GM18498 (cell line): ENCODE measurements around the gene PDSS1.
"Not testable (repeated sequence)": the region's sequence is repeated elsewhere in the genome, so short reads cannot be mapped to it uniquely, and the experiment has no call there.

Experiments
- ATAC-seq: cut with Tn5 transposase; IDR thresholded peaks from one replicate; pipeline ENCODE4 v1.9.1; 2021; ENCODE audit warnings: mild to moderate bottlenecking, moderate library complexity; ENCODE audit not compliant: unreplicated experiment

The PDSS1 gene, protein sequence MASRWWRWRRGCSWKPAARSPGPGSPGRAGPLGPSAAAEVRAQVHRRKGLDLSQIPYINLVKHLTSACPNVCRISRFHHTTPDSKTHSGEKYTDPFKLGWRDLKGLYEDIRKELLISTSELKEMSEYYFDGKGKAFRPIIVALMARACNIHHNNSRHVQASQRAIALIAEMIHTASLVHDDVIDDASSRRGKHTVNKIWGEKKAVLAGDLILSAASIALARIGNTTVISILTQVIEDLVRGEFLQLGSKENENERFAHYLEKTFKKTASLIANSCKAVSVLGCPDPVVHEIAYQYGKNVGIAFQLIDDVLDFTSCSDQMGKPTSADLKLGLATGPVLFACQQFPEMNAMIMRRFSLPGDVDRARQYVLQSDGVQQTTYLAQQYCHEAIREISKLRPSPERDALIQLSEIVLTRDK

DNA sequence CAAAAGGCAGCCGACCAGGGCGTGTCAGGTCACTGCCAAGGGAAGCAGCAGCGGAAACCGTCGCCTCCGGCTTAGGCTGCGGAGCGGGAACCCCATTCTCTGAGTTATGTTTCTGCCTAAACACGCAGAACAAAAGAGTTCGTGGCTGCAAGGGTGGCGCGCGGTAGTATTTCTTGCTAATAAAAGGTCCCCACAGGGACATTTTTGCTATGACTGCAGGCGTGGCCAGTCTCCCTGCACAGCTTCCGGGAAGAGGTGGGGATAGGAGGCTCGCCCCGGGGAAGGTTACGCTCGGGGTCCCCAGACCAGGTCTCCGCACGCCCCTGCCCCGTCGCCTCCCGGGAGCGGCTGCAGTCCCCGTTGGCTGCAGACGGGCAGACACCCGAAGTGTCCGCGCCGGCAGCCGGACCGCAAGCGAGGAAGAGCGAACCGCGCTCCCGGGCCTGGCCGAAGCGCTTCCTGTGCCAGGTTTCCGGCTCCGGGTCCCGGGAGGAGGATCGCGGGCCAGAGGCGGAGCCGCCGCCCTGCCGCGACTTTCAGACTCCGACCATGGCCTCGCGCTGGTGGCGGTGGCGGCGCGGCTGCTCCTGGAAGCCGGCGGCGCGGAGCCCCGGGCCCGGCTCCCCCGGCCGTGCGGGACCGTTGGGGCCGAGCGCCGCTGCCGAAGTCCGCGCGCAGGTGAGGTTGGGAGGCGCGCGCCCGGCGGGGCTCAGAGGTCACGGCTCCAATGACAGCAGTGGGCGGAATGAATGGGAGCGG lies at the start of gene PDSS1:
TSS of gene PDSS1 (plus strand) at position 539 of the 759 bp plus-strand sequence. CDS start at position 550, 11 bp downstream.
- ATAC-seq = peak; percentile 88

GRCh38 chr10:26648245-26648636 lies 49.3 kb upstream of the PDSS1 start:
- ATAC-seq = not testable (repeated sequence)

DNA sequence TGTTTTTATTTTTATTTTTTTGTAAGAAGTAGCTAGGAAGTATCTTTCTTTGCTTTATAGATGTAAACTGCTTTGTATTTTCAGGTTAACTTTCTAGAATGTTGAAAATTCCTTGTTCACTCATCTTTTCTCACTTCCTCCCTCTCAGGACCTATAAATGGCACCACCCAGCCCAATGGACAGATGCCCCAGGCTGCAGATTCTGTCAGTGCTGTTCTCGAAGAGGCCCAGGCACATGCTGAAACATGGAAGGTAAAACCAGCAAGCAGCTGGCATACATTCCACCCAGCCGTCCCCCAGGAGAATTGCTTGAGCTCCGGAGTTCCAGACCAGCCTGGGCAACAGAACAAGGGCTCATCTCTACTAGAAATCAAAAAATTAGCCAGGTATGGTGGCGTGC lies 47.1 kb upstream of the PDSS1 start:
- ATAC-seq = no peak

DNA sequence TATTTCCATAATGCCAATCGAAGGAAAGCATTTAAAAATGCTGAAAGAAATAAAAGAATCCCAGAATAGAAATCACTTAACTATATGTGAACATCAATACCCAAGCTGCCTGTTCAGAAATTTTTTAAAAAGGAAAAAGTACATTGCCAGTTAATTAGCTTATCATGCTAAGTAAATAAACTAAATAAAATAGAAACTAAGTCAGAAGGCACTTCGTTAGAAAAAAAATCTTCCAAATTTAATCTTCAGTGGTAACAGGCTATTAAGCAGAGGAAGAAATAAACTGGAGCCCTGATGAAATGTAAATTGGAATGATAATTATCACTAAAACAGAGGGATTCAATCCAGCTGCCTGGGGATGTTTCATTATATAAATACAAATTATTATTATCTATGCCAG lies 46.0 kb upstream of the PDSS1 start:
- ATAC-seq = not testable (repeated sequence)

- no peak for ATAC-seq
Observed at GRCh38 chr10:26653004-26653403, 44.5 kb upstream of the PDSS1 start.

DNA sequence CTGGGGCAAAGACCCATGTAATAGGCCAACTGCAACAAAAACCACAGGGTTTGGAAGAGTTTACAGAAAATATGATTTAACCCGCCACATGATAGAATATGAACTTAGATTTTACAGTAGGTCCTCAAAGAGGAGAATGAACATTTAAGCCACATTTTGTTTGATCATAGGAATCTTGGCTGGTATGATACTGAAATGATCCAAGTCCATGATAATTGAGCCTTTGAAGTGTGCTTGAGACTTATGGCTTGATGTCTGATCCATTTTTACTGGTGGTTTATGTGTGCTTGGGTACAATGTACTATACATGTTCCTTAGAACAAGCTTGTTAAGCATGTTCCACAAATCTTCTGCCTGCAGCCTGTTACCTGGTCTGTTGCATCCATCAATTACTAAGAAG lies 41.8 kb upstream of the PDSS1 start:
- ATAC-seq = no peak

- ATAC-seq = no peak
Observed at GRCh38 chr10:26662864-26663263, 34.6 kb upstream of the PDSS1 start.

DNA sequence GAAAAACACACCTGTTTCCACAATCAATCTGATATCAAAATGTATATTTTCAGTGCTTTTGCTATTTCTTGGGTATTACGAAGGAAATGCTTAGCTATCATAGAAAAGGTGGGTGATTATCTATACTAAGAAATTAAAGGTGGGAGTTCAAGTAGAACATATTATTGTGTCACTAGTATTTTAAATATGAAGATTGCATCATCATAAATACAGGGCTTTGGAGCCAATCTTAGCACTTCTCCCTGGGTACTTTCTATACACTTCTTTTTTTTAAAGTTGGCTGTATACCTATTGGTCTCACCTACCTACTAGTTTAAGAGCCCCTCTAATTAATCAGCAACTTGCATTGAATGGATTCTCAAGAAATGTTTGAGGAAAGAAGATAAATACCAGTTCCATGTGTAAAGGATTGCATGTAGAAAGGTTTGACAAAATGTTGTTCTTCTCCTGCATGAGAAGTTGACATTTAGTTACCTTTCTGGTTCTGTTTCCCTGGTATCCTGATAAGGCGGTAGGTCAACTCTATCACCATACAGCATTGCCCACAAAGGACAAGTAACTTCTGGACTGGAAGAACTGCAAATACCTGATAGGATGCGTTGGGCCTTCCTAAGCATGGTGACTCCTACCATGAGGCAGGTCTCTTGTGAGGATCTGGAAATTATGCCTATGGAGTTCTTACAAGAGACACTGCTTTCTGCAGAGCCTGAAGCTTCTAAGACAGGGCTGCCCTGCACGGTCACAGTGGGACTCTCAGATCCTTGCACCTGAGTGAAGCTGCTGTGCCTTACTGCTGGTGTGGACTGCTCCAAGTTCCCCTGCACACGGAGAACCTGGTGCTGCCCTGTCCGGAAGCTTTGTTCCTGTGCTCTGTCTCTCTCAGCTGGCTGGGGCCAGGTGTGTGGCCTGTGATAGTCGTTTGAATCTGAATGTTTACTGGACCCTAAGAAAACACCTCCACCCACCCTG lies 32.1 kb upstream of the PDSS1 start:
- no peak for ATAC-seq

DNA sequence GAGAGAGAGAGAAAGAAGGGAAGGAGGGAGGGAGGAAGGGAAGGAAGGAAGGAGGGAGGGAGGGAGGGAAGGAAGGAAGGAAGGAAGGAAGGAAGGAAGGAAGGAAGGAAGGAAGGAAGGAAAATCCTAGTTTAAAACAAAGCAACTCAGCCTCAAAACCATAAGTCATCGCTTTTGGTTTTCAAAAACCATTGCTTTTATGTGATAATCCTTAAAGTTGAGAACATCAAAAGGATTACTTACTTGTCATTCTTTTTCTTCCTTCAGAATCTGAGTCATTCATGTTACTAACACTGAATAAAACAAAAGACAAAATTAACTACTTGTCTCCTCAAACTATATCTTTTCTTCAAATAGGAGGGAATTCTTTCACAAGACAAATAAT lies 21.6 kb upstream of the PDSS1 start:
- no peak for ATAC-seq

GRCh38 chr10:26679588-26679987 lies 17.9 kb upstream of the PDSS1 start:
- ATAC-seq = no peak

DNA sequence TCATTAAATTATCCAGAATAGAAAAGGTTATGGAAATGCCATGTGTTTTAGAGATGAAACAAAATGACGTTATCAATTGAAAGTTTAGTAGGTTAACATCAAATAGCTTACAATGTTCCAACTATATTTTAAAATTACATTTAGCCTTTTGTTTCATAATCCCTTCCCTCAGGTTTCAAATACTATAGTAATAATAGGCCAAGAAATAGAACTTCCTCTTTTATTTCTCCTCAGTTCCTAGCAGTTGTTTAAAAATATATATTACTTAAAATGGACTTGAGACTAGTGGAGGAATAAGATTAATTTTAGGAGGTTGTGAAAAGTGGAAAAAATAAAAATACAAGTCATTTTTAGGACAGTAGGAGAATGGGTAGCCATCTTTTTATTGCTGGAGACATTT lies 16.4 kb upstream of the PDSS1 start:
- no peak for ATAC-seq

DNA sequence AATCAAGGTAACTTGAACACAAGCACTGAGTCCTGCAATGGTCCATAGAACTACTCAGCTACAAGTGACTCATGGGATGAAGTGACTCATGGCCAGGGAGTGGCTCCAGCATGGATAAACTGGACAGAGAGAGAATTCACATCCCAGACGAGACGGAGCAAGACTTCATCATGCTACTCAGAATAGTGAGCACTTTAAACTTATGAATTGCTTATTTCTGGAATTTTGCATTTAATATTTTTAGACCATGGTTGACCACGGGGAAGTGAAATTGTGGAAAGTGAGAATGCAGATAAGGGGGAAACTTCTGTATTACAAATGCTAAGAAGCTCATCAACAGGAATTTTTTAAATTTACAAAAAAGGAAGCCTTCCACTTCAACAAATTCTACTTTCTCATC lies 15.5 kb upstream of the PDSS1 start:
- not testable (repeated sequence) for ATAC-seq

GRCh38 chr10:26682931-26683330 lies 14.6 kb upstream of the PDSS1 start:
- ATAC-seq = no peak

GRCh38 chr10:26684667-26685264 lies 12.7 kb upstream of the PDSS1 start:
- ATAC-seq = peak; percentile 90

DNA sequence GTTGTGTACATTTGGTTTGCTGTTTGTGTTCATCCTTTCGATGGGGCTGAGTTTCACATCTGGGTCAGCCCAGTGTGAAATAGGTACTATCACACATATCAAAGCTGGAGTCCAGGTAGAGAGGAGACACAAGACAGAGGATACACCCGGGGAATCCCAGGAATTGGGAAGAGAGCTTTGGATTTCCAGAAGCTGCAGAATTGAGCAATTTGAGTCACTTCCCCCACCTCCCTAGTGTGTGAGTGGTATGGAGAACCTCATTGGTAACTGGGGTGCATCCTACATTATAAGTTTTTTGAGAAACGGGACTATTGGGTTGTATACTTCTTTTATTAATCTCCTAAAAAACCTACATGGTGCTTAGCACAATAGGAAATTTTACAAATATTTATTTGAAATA lies 12.1 kb upstream of the PDSS1 start:
- ATAC-seq = no peak

DNA sequence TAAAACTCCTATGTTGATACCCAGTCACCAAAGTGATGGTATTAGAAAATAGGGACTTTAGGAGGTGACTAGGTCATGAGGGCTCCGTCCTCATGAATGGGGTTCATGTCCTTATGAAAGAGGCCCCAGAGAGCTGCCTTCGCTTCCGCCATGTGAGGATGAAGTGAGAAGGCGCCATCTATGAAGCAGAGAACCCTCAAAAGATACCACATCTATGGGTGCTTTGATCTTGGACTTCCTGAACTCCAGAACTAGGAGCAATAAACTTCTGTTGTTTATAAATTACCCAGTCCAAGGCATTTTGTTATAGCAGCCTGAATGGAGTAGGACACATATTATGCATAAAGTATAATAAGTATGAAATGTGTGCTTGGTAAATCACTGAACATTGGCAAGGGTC lies 8.1 kb upstream of the PDSS1 start:
- ATAC-seq = no peak

DNA sequence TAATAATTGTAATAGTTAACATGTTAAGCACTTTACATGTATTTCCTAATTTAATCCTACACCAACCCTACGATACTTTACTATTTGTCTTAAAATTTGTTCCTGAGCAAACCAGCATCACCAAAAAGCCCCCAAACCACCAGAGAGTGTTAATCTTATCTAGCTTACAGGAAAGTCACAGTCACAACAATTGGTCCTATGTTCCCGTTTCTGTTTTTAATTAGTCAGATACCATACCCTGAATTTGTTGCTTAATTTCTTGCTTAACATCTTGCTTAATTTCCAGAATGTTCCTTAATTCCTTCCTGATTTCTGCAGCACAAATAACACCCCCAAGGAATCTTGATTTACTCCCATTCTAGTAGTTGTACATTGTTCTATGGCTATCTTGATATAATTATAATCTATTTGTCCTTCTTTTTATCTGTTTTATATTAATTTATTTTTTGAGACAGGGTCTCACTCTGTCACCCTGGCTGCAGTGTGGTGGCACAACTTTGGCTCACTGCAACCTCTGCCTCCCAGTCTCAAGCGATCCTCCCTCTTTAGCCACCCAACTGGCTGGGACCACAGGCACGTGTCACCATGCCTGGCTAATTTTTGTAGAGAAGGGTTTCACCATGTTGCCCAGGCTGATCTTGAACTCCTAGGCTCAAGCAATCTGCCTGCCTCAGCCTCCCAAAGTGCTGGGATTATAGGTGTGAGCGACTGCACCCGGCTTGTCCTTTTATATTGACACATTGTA lies 6.6 kb upstream of the PDSS1 start:
- ATAC-seq = no peak

DNA sequence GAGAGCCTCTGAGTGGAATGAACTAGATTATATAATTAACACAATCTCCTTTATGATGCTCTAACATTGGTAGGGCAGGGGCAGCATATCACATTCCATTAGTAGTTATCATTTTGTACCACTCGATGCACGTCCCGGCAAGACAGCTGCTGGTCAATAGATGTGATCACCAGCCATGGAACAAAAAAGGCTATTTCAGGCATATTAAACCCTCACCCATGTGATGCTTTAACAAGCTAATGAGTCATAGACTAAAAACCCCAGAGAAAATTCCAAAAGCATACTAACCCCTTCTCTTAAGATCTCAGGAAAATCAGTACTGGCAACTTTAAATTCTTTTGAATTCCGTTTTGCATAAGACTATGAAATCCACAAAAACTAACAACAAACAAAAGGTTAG lies 3.0 kb upstream of the PDSS1 start:
- ATAC-seq = not testable (repeated sequence)

DNA sequence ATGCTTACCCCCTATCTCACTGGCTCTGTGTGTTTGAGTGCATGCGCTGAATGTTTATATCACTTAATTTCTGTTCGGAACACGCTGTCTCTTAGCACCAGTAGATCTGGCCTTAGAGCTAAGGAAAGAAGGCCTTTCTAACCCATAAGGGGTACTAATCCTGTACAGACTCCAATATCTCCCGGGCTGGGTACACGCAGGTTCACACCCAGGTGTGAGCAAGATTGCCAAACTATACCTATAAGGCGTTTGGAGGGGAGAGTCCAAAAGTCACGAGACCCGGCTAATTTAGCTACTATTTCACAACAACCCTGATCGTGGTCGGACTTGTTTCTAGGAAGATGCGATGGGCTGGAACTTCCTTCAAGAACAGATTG lies 727 bp upstream of the PDSS1 start:
- peak; percentile 12 for ATAC-seq
